G401 (cell line): ENCODE data around the gene BABAM2. TPM values are rescaled to one million over a fixed set of nuclear protein-coding genes. Genes with fewer than 3 reads are reported as not detected.
"Not testable (repeated sequence)": the region's sequence is repeated elsewhere in the genome, so short reads cannot be mapped to it uniquely, and the experiment has no call there.

ENCODE experiments used
- DNase-seq: peaks from one replicate; pipeline ENCODE4 v3.0.0-alpha.2; 2015; ENCODE audit warnings: low spot score
- in situ Hi-C: cut with HindIII; loops from 2 replicates; pipeline ENCODE4 v1.10.0; 2016; ENCODE audit warnings: low sequenced_read_pairs, mixed read lengths
- total RNA-seq: library from RNA; depleted of rRNA; stranded (reverse); fragments of >200 nt; shearing (Covaris generic); gene quantifications from 2 replicates; pipeline ENCODE4 v1.2.3, GENCODE V29; 2014

The BABAM2 gene
- total RNA-seq, 1 experiment from 2014 or later: 42.3 TPM

GRCh38 chr2:27873091-27873490 lies 17.4 kb upstream of the BABAM2 start:
- no peak for DNase-seq
- in situ Hi-C loops: no loop called here

- in situ Hi-C loops: no loop called here
- no peak for DNase-seq
Measured at GRCh38 chr2:27875089-27875881, 15.2 kb upstream of the BABAM2 start.

DNA sequence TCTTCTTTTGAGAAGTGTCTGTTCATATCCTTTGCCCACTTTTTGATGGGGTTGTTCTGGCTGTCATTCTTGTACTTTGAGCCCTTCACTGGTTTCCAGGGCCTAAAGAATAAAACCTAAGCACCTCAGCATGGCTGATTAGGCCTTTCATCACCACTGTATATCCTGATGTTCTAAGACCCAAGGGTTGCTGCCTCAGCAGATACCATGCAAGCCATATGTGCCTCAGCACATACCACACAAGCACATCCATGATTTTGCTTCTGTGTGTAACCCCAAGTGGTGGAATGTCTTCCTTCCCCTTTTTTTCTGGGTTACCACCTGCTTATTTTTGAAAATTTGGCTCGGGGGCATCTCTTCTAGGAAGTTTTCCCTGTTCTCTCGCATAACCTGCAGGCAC lies 11.7 kb upstream of the BABAM2 start:
- in situ Hi-C loops: no loop called here
- no peak for DNase-seq

DNA sequence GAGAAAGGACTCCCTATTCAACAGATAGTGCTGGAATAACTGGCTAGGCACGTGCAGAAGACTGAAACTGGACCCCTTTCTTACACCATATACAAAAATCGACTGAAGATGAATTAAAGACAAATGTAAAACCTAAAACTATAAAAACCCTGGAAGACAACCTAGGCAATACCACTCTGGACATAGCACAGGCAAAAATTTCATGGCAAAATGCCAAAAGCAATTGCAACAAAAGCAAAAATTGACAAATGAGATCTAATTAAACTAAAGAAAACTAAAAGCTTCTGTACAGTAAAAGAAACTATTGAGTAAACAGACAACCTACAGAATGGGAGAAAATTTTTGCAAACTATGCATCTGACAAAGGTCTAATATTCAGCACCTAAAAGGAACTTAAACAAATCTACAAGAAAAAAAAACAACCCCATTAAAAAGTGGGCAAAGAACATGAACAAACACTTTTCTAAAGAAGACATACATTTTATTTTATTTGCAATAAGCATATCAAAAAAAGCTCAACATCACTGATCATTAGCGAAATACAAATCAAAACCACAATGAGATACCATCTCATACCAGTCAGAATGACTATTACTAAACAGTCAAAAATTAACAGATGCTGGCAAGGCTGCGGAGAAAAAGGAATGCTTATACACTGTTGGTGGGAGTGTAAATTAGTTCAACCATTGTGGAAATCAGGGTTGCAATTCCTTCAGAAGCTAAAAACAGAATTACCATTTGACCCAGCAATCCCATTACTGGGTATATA lies 8.5 kb upstream of the BABAM2 start:
- in situ Hi-C loops, DNase-seq: not testable (repeated sequence)

- in situ Hi-C loops, DNase-seq: not testable (repeated sequence)
Measured at GRCh38 chr2:27882584-27882922, 8.0 kb upstream of the BABAM2 start.

DNA sequence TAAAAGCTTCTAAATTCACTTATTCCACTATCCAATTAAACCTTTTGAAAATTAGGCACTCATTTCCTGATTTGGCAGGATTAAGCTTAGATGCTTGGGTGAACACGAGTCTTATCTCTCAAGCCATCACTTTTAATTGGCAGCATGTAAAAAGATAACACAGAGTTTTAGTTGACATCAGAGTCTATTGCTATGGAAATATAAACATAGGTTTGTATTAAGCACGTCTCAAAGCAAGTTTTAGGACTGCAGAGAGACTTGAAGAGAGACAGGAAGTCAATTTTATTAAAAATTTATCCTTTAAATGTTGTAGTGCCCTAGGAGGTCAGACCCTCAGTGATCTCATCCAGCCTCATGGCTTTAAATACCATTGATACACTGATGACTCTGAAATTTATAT lies 5.9 kb upstream of the BABAM2 start:
- in situ Hi-C loops: no loop called here

GRCh38 chr2:27885234-27885633 lies 5.3 kb upstream of the BABAM2 start:
- in situ Hi-C loops: no loop called here
- DNase-seq: no peak

More for the DNA sequence above, 5.9 kb upstream of the BABAM2 start:
- no peak for DNase-seq

GRCh38 chr2:27885661-27886060 lies 4.9 kb upstream of the BABAM2 start:
- in situ Hi-C loops: no loop called here
- DNase-seq: no peak

GRCh38 chr2:27886322-27886721 lies 4.2 kb upstream of the BABAM2 start:
- in situ Hi-C loops: no loop called here
- DNase-seq: no peak

GRCh38 chr2:27887111-27887510 lies 3.4 kb upstream of the BABAM2 start:
- no peak for DNase-seq
- in situ Hi-C loops: no loop called here

DNA sequence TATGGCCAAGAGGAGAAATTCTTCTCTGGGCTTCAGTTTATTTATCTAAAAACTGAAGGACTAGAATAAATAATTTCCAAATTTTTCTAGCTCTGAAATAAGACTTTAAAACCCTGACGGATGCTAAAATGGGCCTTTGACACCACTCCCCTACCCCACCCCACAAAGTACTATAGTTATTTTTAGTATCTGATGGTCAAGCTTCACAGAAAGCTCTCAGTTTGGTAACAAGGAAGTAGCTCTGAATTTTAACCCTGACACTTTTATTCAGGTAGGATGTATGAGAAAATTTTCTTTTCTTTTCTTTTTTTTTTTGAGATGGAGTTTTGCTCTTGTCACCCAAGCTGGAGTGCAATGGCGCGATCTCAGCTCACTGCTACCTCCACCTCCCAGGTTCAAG lies 2.7 kb upstream of the BABAM2 start:
- in situ Hi-C loops: no loop called here
- DNase-seq: no peak

GRCh38 chr2:27888790-27889189 lies 1.7 kb upstream of the BABAM2 start:
- DNase-seq: no peak
- in situ Hi-C loops: no loop called here

GRCh38 chr2:27889774-27890145 lies 769 bp upstream of the BABAM2 start:
- in situ Hi-C loops: no loop called here
- DNase-seq: no peak

DNA sequence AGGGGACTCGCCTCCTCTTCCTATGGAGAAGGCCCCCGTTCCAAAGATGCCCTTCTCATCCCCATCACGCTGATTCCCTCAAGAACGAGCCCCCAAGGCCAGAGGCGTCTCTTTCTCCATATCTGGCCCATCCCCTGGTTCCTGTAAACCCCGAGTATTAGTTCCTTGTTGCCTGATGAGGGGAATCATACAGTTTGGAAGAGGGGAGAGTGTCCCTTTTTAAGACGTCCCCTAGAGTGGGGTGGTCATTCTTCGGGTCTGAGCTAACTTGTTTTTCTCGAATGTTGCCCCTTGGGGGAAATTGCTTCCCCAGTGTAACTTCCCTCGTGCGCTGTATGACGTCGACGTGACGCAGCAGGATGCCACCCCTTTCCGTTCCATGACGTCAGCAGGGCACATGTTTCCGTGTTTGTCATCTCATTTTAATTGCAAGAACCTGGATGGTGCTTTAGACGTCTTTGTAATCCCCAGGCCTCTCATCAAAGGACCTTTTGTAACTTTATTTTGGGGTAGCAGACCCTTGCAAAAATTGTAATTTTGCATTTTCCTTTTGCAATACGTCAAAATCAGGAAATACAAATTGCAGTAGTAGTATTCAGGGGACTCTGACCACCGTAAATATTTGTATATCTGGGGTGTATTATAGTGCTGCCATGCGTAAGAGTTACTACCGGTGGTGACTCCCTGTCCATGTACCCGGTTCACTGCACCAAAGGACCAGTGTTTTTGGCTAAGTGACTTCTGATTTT lies 569 bp downstream of the BABAM2 start:
- in situ Hi-C loops: no loop called here
- DNase-seq: peak; percentile 71

GRCh38 chr2:27891673-27892105 lies 1.2 kb downstream of the BABAM2 start:
- in situ Hi-C loops: no loop called here
- peak; percentile 19 for DNase-seq

GRCh38 chr2:27893006-27893405 lies 2.5 kb downstream of the BABAM2 start:
- in situ Hi-C loops: no loop called here
- DNase-seq: no peak

DNA sequence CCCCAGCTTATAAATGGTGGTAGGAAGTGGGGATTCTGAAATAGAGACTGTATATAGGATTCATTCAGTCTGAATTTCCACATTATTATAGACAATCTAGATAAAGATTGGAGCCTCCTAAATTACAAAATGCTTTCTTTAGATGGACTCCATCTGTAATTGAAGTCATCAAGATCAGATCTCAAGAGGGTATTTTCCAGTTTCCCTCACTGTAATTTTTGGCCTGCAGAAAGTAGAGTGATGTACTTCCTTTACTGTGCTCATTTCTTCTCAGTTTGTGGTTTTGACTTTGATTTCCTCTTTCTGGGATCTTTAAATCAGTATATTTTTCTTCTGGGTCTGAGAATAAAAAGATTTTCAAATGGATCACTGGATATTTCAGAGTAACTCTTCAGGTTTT lies 7.2 kb downstream of the BABAM2 start:
- DNase-seq: no peak
- in situ Hi-C loops: no loop called here

GRCh38 chr2:27901234-27901633 lies 10.7 kb downstream of the BABAM2 start:
- DNase-seq: no peak
- in situ Hi-C loops: no loop called here

GRCh38 chr2:27902098-27902497 lies 11.6 kb downstream of the BABAM2 start:
- in situ Hi-C loops: no loop called here
- no peak for DNase-seq

DNA sequence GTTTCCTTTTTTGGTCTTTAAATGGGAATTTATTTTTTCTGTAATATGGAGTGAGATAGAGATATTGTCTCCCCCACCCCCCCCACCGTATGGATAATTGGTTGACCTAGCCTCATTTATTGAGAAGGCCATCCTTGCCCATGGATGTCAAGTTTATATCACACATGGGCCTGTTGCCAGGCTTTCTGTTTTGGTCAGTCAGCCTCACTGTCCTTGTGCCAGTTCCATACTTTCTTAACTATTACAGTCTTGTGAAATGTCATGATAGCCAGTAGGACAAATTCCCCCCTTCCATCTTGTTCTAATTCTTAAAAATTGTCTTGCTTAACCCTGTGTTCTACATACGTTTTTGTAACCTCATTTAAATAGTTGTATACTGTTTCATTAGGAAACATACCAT lies 12.5 kb downstream of the BABAM2 start:
- DNase-seq: no peak
- in situ Hi-C loops: no loop called here
